SK-N-SH (cell line): ENCODE data around the gene CDHR3. TPM values are rescaled to one million over a fixed set of nuclear protein-coding genes. Genes with fewer than 3 reads are reported as not detected.

Experiments
- CTCF ChIA-PET: fragments of 300-600, 350-600 bp; formaldehyde crosslinking; extraction: SDS; loops from one replicate; lab custom pipeline; 2021; lab: Yijun Ruan, JAX
- POLR2A ChIA-PET: fragments of 350-600 bp; sonication (Branson Sonifier 250); formaldehyde crosslinking; extraction: SDS; loops from one replicate; lab custom pipeline; 2020; ENCODE audit warnings: antibody characterized with exemption, inconsistent platforms; lab: Yijun Ruan, JAX
- DNase-seq: peaks from one replicate; pipeline ENCODE4 v3.0.0; 2012
- H2AFZ ChIP-seq: fragments of 200-600 bp; sonication (generic); 2 replicates; pipeline ENCODE4 v1.8.1; 2016; ENCODE audit warnings: antibody characterized with exemption, mild to moderate bottlenecking, low read depth
- H3F3A ChIP-seq: fragments of 200-600 bp; sonication (generic); replicated peaks from 2 replicates; pipeline ENCODE3; 2016; ENCODE audit warnings: antibody characterized with exemption, mild to moderate bottlenecking; ENCODE audit not compliant: insufficient read depth
- H3K27ac ChIP-seq, 2 experiments: fragments of 200-500 bp in 1 of 2; fragments of 200-600 bp in 1 of 2; sonication (Bioruptor generic) in 1 of 2; sonication (generic), shearing (Covaris generic) in 1 of 2; 2 replicates each; pipeline versions ENCODE4 v1.5.1 to v1.6.1; 2014 to 2016; ENCODE audit warnings: low read depth in 2 of 2, inconsistent platforms in 1 of 2, low read length in 1 of 2, mild to moderate bottlenecking in 1 of 2, mixed read lengths in 1 of 2
- H3K27me3 ChIP-seq: fragments of 200-600 bp; sonication (generic), shearing (Covaris generic); 2 replicates; pipeline ENCODE4 v1.6.1; 2016; ENCODE audit warnings: mixed run types; ENCODE audit not compliant: insufficient read depth
- H3K36me3 ChIP-seq, 2 experiments: fragments of 200-500 bp in 1 of 2; fragments of 200-600 bp in 1 of 2; sonication (Bioruptor generic) in 1 of 2; sonication (generic) in 1 of 2; replicated peaks in 1 of 2; 2 replicates each; pipeline versions ENCODE3 to v1.5.1; 2014 to 2016; ENCODE audit warnings: low read length in 1 of 2, mild to moderate bottlenecking in 1 of 2; ENCODE audit not compliant: insufficient read depth in 2 of 2, control insufficient read depth in 1 of 2
- H3K4me1 ChIP-seq, 2 experiments: fragments of 200-500 bp in 1 of 2; fragments of 200-600 bp in 1 of 2; sonication (Bioruptor generic) in 1 of 2; sonication (generic), shearing (Covaris generic) in 1 of 2; 2 replicates each; pipeline versions ENCODE4 v1.5.1 to v1.6.1; 2014 to 2016; ENCODE audit warnings: low read depth in 1 of 2, low read length in 1 of 2, mixed run types in 1 of 2; ENCODE audit not compliant: insufficient read depth in 2 of 2, control insufficient read depth in 1 of 2
- H3K4me2 ChIP-seq: fragments of 200-600 bp; sonication (generic), shearing (Covaris generic); 2 replicates; pipeline ENCODE4 v1.6.1; 2017; ENCODE audit warnings: mixed run types
- H3K4me3 ChIP-seq, 2 experiments: fragments of 200-500 bp in 1 of 2; fragments of 200-600 bp in 1 of 2; sonication (Bioruptor generic) in 1 of 2; sonication (generic), shearing (Covaris generic) in 1 of 2; 2 replicates each; pipeline versions ENCODE4 v1.5.1 to v1.8.1; 2014 to 2016; ENCODE audit warnings: low read depth in 2 of 2, inconsistent platforms in 1 of 2, low read length in 1 of 2, mild to moderate bottlenecking in 1 of 2, mixed read lengths in 1 of 2, moderate library complexity in 1 of 2
- H3K79me2 ChIP-seq: fragments of 200-600 bp; sonication (generic); 2 replicates; pipeline ENCODE4 v1.8.1; 2017; ENCODE audit warnings: mild to moderate bottlenecking; ENCODE audit not compliant: insufficient read depth
- H3K9ac ChIP-seq: fragments of 200-600 bp; sonication (generic); 2 replicates; pipeline ENCODE4 v1.6.1; 2017; ENCODE audit warnings: mixed run types
- H3K9me2 ChIP-seq: fragments of 200-600 bp; sonication (generic); 2 replicates; pipeline ENCODE4 v1.6.1; 2017; ENCODE audit warnings: mixed run types
- H3K9me3 ChIP-seq: fragments of 200-600 bp; sonication (generic); 2 replicates; pipeline ENCODE4 v1.6.1; 2017; ENCODE audit warnings: mixed run types, mild to moderate bottlenecking, moderate library complexity
- H4K20me1 ChIP-seq: fragments of 200-600 bp; sonication (generic); 2 replicates; pipeline ENCODE4 v1.6.1; 2017; ENCODE audit warnings: mild to moderate bottlenecking, mixed run types; ENCODE audit not compliant: insufficient read depth
- CHD2 ChIP-seq: fragments of 150-350 bp; IDR thresholded peaks from 2 replicates; pipeline ENCODE4 v1.6.1; 2018; ENCODE audit warnings: low read length; ENCODE audit not compliant: partially characterized antibody
- ELF1 ChIP-seq: IDR thresholded peaks from 2 replicates; pipeline ENCODE4 v1.4.0; 2012
- EZH2phosphoT487 ChIP-seq: fragments of 200-600 bp; sonication (generic); IDR thresholded peaks from 2 replicates; pipeline ENCODE4 v1.6.1; 2017; ENCODE audit warnings: low read depth, mixed run types, mild to moderate bottlenecking, antibody characterized with exemption, moderate library complexity, borderline replicate concordance
- FOXJ3 ChIP-seq: sonication (generic); formaldehyde crosslinking; IDR thresholded peaks from 2 replicates; pipeline ENCODE4 v1.5.1; 2020; ENCODE audit warnings: mild to moderate bottlenecking, missing genetic modification reagents
- FOXM1 ChIP-seq: IDR thresholded peaks from 2 replicates; pipeline ENCODE4 v1.4.0; 2012; ENCODE audit warnings: low read depth, mild to moderate bottlenecking
- GABPA ChIP-seq: IDR thresholded peaks from 2 replicates; pipeline ENCODE4 v1.4.0; 2012; ENCODE audit warnings: low read depth, mild to moderate bottlenecking
- IRF3 ChIP-seq: fragments of 150-350 bp; IDR thresholded peaks from 2 replicates; pipeline ENCODE4 v1.6.1; 2016; ENCODE audit warnings: mild to moderate bottlenecking, low read depth, low read length
- MAX ChIP-seq: IDR thresholded peaks from 2 replicates; pipeline ENCODE4 v1.4.0; 2012; ENCODE audit warnings: low read depth
- MXI1 ChIP-seq: IDR thresholded peaks from 2 replicates; pipeline ENCODE4 v1.6.1; 2012; ENCODE audit warnings: mild to moderate bottlenecking, low read depth, low read length, improper control_type of control experiment
- RAD21 ChIP-seq: IDR thresholded peaks from 2 replicates; pipeline ENCODE4 v1.6.1; 2012; ENCODE audit warnings: mild to moderate bottlenecking, low read length
- REST ChIP-seq: IDR thresholded peaks from 2 replicates; pipeline ENCODE4 v1.6.1; 2012; ENCODE audit warnings: mild to moderate bottlenecking, low read depth, low read length, moderate library complexity
- RFX5 ChIP-seq: IDR thresholded peaks from 2 replicates; pipeline ENCODE4 v1.6.1; 2012; ENCODE audit warnings: mild to moderate bottlenecking, improper control_type of control experiment, low read length
- SMC3 ChIP-seq: IDR thresholded peaks from 2 replicates; pipeline ENCODE4 v1.6.1; 2012; ENCODE audit warnings: low read depth, low read length, improper control_type of control experiment
- TEAD4 ChIP-seq: IDR thresholded peaks from 2 replicates; pipeline ENCODE4 v1.4.0; 2012; ENCODE audit warnings: mild to moderate bottlenecking, borderline replicate concordance; ENCODE audit not compliant: insufficient read depth
- USF2 ChIP-seq: fragments of 150-350 bp; IDR thresholded peaks from 2 replicates; pipeline ENCODE4 v1.6.1; 2017; ENCODE audit warnings: antibody characterized with exemption, low read length, low read depth, borderline replicate concordance
- WGBS: methylation state at CpG from one replicate; pipeline ENCODE4 v1.1.6; 2017; ENCODE audit warnings: low lambda C conversion rate; 5-methylcytosine and 5-hydroxymethylcytosine counted together
- polyA plus RNA-seq, 3 experiments: library from polyadenylated mRNA; depleted of rRNA; stranded (reverse); fragments of >200 nt; gene quantifications; 2 replicates each; pipeline ENCODE4 v1.2.3, GENCODE V29; 2012

CDHR3 gene
- polyA plus RNA-seq, 1 of the 3 experiments (the other 2 are of a cell fraction) = 7.5 TPM

GRCh38 chr7:106016331-106016730 is 53.3 kb downstream of the CDHR3 start:
- POLR2A ChIA-PET = no interaction called here
- CTCF ChIA-PET = interaction anchor here (0.7 to 9.5 kb wide), 5 partner anchors 9 to 517 kb away, joined by 3 to 114 read pairs (median 10); no protein-coding TSS in a partner anchor
- H2AFZ ChIP-seq = no peak overlapping the region

GRCh38 chr7:106017657-106018056 is 54.6 kb downstream of the CDHR3 start:
- peaks cover 16 to 39% of the 10 kb centered on the region in 2 experiments; a peak in 3 of 4 replicates for H3K4me1 ChIP-seq

More at GRCh38 chr7:106016331-106016730, 53.3 kb downstream of the CDHR3 start:
- Histone ChIP-seq H3K4me2 (no peak overlapping the region), H4K20me1 (no peaks in the 10 kb centered on the region), H3K27ac (no peak overlapping the region), H3K4me3 (no peak overlapping the region), H3K9me2 (no peaks in the 10 kb centered on the region), H3K4me1 (peaks cover 11 to 38% of the 10 kb centered on the region in 2 experiments; a peak in 3 of 4 replicates), H3K79me2 (no peaks in the 10 kb centered on the region), H3K27me3 (no peaks in the 10 kb centered on the region), H3K9ac (no peak overlapping the region), H3K9me3 (no peaks in the 10 kb centered on the region), H3K36me3 (no peaks in the 10 kb centered on the region), H3F3A (no peaks in the 10 kb centered on the region)
- 77% methylated on average over 3 of the region's 3 CpGs for whole genome bisulfite sequencing
- TF ChIP-seq EZH2phosphoT487 (no peak), RFX5 (no peak), ELF1 (no peak)
- no peak for DNase-seq

More at GRCh38 chr7:106017657-106018056, 54.6 kb downstream of the CDHR3 start:
- CTCF ChIA-PET = interaction anchor here (0.9 to 9.5 kb wide), 3 partner anchors 13 to 83 kb away, joined by 3 to 114 read pairs (median 3); no protein-coding TSS in a partner anchor
- no peak overlapping the region for H3K4me3 ChIP-seq
- no peaks in the 10 kb centered on the region for H3K27me3 ChIP-seq
- H3K36me3 ChIP-seq = no peaks in the 10 kb centered on the region
- H4K20me1 ChIP-seq = no peaks in the 10 kb centered on the region
- H3K4me2 ChIP-seq = no peak overlapping the region
- H2AFZ ChIP-seq = no peak overlapping the region
- H3K27ac ChIP-seq = no peak overlapping the region
- no peak for DNase-seq
- no peaks in the 10 kb centered on the region for H3K9me3 ChIP-seq
- no peak overlapping the region for H3K9ac ChIP-seq
- no peaks in the 10 kb centered on the region for H3K79me2 ChIP-seq
- TF ChIP-seq MXI1 = no peak
- no peak for TF ChIP-seq IRF3
- TF ChIP-seq RAD21 = no peak
- TF ChIP-seq FOXM1 = no peak
- no peak for TF ChIP-seq CHD2
- TF ChIP-seq USF2 = no peak
- TF ChIP-seq ELF1 = no peak
- no peak for TF ChIP-seq REST
- no peak for TF ChIP-seq RFX5
- TF ChIP-seq FOXJ3 = no peak
- no peak for TF ChIP-seq SMC3
- no peak for TF ChIP-seq TEAD4
- TF ChIP-seq MAX = no peak
- TF ChIP-seq GABPA = no peak
- POLR2A ChIA-PET = no interaction called here
- WGBS = 89% methylated on average over 4 of the region's 4 CpGs
- H3K9me2 ChIP-seq = no peaks in the 10 kb centered on the region
- H3F3A ChIP-seq = no peaks in the 10 kb centered on the region
